Stimulated activated effector memory CD8-positive, alpha-beta T cell treated with anti-CD3 and anti-CD28 coated beads, Interleukin-12 subunit alpha, Interleukin-12 subunit beta, amount 100 ng/mL, for 72 hours (primary cell): Measurements from ENCODE around the gene COPG1.
A peak's percentile ranks its signal among the peaks of the same experiment; 100 is the strongest.
"Not testable (repeated sequence)": the region's sequence is repeated elsewhere in the genome, so short reads cannot be mapped to it uniquely, and the experiment has no call there.

ENCODE experiments used
- ATAC-seq: fragments of 150-1000 bp; cut with Tn5 transposase; 2 replicates; pipeline ENCODE4 v1.10.0; 2021
- DNase-seq, 2 donors: peaks; one replicate each; pipeline ENCODE4 v3.0.0; 2021 to 2022; ENCODE audit warnings: low spot score in 2 of 2
- H3K27ac Mint-ChIP-seq: one replicate; pipeline ENCODE4 v1.8.0; 2022; ENCODE audit warnings: mild to moderate bottlenecking, mixed read lengths
- H3K36me3 Mint-ChIP-seq: one replicate; pipeline ENCODE4 v1.8.0; 2022; ENCODE audit warnings: mild to moderate bottlenecking, mixed read lengths
- H3K4me1 Mint-ChIP-seq: one replicate; pipeline ENCODE4 v1.8.0; 2022; ENCODE audit warnings: mixed read lengths
- H3K4me3 Mint-ChIP-seq: one replicate; pipeline ENCODE4 v1.8.0; 2022; ENCODE audit warnings: mild to moderate bottlenecking, mixed read lengths
- H3K9me3 Mint-ChIP-seq: one replicate; pipeline ENCODE4 v1.8.0; 2022; ENCODE audit warnings: mixed read lengths

Gene COPG1

DNA sequence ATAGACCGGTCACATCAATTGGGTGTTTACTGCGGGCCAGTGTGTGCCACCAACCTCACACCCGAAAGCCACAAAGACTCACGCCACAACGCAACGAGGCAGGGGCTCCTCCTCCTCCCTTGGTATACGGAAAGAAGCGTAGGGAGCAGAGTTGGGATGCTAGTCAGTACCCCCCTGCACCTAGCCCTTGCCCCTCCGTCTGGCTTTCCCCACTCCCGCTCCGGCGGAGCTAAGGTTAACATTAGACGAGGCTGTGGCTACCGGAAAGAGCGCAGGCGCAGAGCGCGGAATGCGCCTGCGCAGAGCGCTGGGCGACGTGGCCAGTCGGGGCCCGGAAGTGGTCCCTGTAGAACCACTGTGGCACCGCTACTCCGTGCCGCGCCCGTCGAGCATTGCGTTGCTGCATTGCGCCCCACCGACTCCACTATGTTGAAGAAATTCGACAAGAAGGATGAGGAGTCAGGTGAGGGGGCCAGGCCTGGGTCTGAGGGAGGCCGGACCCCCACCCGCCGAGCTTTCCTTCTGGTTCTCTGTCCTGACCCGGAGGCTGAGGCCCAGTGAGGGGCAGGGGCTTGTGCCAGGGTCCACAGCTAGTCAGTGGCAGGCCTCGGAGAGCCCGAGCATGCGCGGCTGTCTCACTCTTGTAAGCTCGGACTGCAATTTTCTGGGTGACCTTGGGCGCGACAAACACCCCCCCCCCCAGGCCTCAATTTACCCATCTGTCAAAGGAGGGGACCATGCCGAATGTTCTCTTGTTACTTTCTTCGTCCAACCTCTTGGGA is at the start of gene COPG1:
Gene COPG1 (plus strand): TSS at position 323 of the 782 bp plus-strand sequence. CDS start 104 bp downstream, at position 427.
- DNase-seq (peak; percentile 89 to 95), ATAC-seq (peak; percentile 91)
- peaks cover 45% of the 10 kb centered on the region for H3K4me1 Mint-ChIP-seq
- H3K9me3 Mint-ChIP-seq: no peaks in the 10 kb centered on the region
- H3K27ac Mint-ChIP-seq: peak within 1 kb of the TSS; percentile 99
- peaks cover 57% of the 10 kb centered on the region for H3K36me3 Mint-ChIP-seq
- H3K4me3 Mint-ChIP-seq: peak within 1 kb of the TSS; percentile 87

- Mint-ChIP-seq H3K36me3 (no peaks in the 10 kb centered on the region), H3K9me3 (no peaks in the 10 kb centered on the region), H3K4me3 (no peak overlapping the region), H3K4me1 (no peaks in the 10 kb centered on the region), H3K27ac (no peak overlapping the region)
- no peak for ATAC-seq
- no peak for DNase-seq
Observed at GRCh38 chr3:129204473-129204872, 44.9 kb upstream of the COPG1 start.

DNA sequence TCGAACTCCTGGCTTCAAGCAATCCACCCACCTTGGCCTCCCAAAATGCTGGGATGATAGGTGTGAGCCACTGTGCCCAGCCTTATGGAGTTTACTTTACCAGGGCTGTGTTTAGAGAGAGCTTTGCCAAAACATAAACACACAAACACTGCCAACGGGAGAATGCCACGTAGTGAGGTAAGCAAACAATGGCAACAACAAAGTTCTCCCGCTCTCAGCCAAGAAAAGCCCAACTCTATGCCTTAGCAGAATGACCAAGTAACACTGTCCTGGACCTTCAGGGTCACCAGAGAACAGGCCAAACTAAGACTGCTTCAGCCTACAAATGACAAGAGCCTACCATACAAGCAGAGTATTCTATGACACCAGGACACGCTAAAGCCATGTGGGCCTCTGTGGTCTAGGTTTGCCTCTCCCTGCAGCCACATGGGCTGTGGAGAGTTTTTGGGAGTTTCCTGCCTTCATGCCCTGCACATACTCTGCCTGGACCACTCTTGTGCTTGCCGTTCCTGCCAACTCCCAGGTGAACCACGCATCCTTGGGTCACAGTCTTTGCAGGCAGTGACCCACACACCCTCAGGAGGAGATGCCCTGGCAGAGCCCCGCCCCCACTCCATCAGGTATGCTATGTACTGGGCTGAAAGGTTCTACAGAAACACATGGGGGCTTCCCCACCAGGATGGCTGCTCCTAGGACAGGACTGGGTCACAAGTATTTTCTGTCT is 44.1 kb upstream of the COPG1 start:
- H3K4me1 Mint-ChIP-seq: no peaks in the 10 kb centered on the region
- peak; percentile 31 for ATAC-seq
- no peaks in the 10 kb centered on the region for H3K36me3 Mint-ChIP-seq
- no peak overlapping the region for H3K27ac Mint-ChIP-seq
- no peak overlapping the region for H3K4me3 Mint-ChIP-seq
- no peaks in the 10 kb centered on the region for H3K9me3 Mint-ChIP-seq
- no peak for DNase-seq

DNA sequence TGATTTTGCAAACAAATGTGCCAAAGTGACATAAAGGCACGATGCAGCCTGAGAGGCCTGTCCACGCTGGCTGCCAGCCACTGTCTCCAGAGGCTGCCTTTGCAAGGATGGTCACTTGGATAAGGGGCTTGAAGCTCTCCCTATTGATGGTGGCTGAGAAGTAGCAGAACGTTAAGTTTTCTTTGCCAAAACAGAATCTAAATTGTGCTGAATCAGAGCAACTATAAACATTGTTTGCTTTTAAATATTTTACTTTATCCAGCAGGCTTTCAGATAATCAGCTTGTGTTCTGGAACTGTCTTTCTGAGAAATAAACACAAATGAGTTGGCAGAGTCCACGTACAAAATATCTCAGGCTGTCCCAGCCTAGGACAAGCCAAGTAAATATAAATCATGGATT is 41.9 kb upstream of the COPG1 start:
- ATAC-seq: no peak
- no peak for DNase-seq
- Mint-ChIP-seq H3K9me3 (no peaks in the 10 kb centered on the region), H3K36me3 (no peaks in the 10 kb centered on the region), H3K4me1 (no peaks in the 10 kb centered on the region), H3K4me3 (no peak overlapping the region), H3K27ac (no peak overlapping the region)

GRCh38 chr3:129211345-129211744 is 38.1 kb upstream of the COPG1 start:
- H3K4me3 Mint-ChIP-seq: no peak overlapping the region
- DNase-seq (no peak), ATAC-seq (no peak)
- H3K9me3 Mint-ChIP-seq: no peaks in the 10 kb centered on the region
- no peaks in the 10 kb centered on the region for H3K4me1 Mint-ChIP-seq
- no peak overlapping the region for H3K27ac Mint-ChIP-seq
- no peaks in the 10 kb centered on the region for H3K36me3 Mint-ChIP-seq

DNA sequence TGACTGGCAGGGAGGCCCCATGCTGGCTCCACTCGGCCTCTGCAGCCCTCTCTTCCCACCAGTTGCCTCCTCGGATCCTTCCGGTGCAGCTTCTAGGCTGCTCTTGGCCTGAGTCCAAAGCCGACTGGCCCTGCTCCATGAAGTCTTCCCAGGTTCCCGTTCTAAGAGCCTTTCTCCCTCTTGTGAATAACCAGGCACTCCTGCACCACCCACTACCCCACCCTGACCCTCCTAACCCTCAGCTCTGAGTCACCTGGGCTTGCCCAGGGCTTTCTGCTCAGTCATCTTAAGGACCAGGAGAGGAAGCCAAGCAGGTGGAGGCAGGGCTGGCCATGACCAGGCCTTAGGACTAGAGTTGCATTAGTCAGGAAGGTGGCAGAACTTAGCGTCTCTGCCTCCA is 37.6 kb upstream of the COPG1 start:
- H3K4me1 Mint-ChIP-seq: no peaks in the 10 kb centered on the region
- ATAC-seq (peak; percentile 54), DNase-seq (no peak)
- H3K27ac Mint-ChIP-seq: no peak overlapping the region
- H3K4me3 Mint-ChIP-seq: no peak overlapping the region
- H3K36me3 Mint-ChIP-seq: no peaks in the 10 kb centered on the region
- no peaks in the 10 kb centered on the region for H3K9me3 Mint-ChIP-seq

DNA sequence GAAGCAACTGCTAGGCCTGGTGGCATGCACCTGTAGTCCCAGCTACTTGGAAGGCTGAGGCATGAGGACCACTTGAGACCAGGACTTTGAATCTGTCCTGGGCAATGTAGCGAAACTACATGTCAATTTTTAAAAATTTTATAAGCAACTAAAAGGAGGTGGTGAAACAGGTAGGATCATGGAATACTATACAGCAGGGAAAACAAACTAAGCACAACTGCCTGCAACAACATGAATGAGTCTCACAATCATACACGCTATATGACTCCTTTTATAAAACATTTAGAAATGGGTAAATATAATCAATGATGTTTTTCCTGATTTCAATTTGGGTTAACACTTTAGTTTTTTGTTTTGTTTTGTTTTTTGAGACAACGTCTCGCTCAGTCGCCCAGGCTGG is 36.2 kb upstream of the COPG1 start:
- ATAC-seq: no peak
- Mint-ChIP-seq H3K36me3 (no peaks in the 10 kb centered on the region), H3K9me3 (no peaks in the 10 kb centered on the region)

GRCh38 chr3:129218742-129219141 is 30.7 kb upstream of the COPG1 start:
- DNase-seq: no peak
- ATAC-seq: no peak
- Mint-ChIP-seq H3K9me3 (no peaks in the 10 kb centered on the region), H3K4me1 (no peaks in the 10 kb centered on the region), H3K4me3 (no peak overlapping the region), H3K27ac (no peak overlapping the region), H3K36me3 (no peaks in the 10 kb centered on the region)

More for the DNA sequence above, 36.2 kb upstream of the COPG1 start:
- Mint-ChIP-seq H3K4me3 (no peak overlapping the region), H3K27ac (no peak overlapping the region), H3K4me1 (no peaks in the 10 kb centered on the region)
- DNase-seq: no peak

DNA sequence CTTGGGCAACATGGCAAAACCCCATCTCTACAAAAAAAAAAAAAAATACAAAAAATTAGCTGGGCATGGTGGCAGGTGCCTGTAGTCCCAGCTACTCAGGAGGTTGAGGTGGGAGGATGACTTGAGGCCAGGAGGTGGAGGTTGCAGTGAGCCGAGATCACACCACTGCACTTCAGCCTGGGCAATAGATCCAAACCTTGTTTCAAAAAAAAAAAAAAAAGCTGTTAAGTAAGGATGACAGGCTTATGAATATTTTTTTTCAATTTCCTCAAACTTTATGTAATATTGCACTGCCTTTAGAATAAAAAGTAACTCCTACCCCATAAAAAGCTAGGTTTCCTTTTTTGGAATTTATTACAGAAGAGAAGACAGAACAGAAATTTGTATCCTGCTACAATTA is 25.0 kb upstream of the COPG1 start:
- not testable (repeated sequence) for DNase-seq, H3K9me3 Mint-ChIP-seq, ATAC-seq, H3K27ac Mint-ChIP-seq, H3K4me1 Mint-ChIP-seq, H3K4me3 Mint-ChIP-seq, H3K36me3 Mint-ChIP-seq

- DNase-seq (peak in 1 of 2 donors; percentile 53), ATAC-seq (peak; percentile 64)
- Mint-ChIP-seq H3K36me3 (no peaks in the 10 kb centered on the region), H3K4me1 (peaks cover 5% of the 10 kb centered on the region), H3K4me3 (no peak overlapping the region), H3K9me3 (no peaks in the 10 kb centered on the region), H3K27ac (peak overlapping the region; percentile 56)
Observed at GRCh38 chr3:129224984-129225393, 24.4 kb upstream of the COPG1 start.

DNA sequence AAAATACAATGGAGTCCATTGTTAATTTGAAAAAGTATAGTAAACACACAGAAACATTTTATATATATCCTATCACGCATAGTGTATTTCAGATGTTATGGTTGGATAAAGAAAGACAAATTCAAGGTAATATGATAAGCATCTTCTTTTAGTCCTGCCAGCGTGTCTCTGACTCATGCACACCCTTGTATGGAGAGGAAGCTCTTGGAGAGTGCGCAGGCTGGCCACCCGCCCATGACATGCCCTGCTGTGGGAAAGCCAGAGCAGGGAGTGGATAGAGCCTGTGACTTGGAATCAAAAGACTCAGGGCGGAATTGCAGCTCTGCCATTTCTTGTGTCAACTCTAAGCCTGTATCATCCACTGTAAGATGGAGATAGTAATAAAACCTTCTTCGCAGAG is 23.0 kb upstream of the COPG1 start:
- Mint-ChIP-seq H3K36me3 (no peaks in the 10 kb centered on the region), H3K9me3 (no peaks in the 10 kb centered on the region), H3K4me1 (peaks cover 5% of the 10 kb centered on the region), H3K27ac (no peak overlapping the region), H3K4me3 (no peak overlapping the region)
- ATAC-seq (no peak), DNase-seq (no peak)

- Mint-ChIP-seq H3K4me1 (peaks cover 12% of the 10 kb centered on the region), H3K9me3 (no peaks in the 10 kb centered on the region), H3K36me3 (no peaks in the 10 kb centered on the region), H3K4me3 (no peak overlapping the region), H3K27ac (no peak overlapping the region)
- DNase-seq (no peak), ATAC-seq (no peak)
Observed at GRCh38 chr3:129228891-129229585, 20.4 kb upstream of the COPG1 start.

- peaks cover 7% of the 10 kb centered on the region for H3K4me1 Mint-ChIP-seq
- H3K36me3 Mint-ChIP-seq: no peaks in the 10 kb centered on the region
- H3K4me3 Mint-ChIP-seq: no peak overlapping the region
- H3K27ac Mint-ChIP-seq: peak overlapping the region; percentile 67
- ATAC-seq (peak; percentile 98), DNase-seq (no peak)
- H3K9me3 Mint-ChIP-seq: no peaks in the 10 kb centered on the region
Observed at GRCh38 chr3:129230311-129231019, 18.9 kb upstream of the COPG1 start.

DNA sequence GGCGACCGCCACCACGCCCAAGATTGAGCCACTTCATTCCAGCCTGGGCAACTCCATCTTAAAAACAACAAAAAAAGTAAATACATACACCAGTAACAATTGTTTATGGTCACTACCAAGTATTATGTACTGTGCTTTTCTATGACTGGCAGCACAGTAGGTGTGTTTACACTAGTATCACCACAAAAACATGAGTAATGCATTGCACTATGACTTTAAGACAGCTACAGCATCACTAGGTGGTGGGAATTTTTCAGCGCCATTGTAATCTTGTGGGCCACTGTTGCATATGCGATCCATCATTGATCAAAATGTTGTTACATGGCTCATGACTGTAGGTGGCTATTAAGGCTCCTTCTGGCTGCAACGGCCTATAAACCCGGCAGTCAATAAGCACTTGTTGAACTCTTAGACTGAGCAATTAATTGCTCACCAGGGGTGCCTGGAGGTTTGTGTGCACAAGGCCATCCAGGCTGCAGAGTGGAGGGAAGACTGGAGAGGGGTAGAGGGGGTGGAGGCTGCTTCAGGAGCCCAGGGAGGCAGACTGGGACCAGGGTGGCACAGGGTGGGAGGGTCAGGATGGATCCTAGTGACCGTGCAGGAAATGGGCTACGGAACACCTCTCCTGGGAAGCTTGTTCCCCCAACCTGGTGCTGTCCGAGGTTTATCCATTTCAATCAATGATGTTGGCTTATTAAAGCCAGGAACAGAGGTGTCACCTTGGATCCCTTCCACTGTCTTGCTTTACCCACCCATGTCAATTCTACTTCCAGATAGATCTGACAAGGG is 17.9 kb upstream of the COPG1 start:
- H3K36me3 Mint-ChIP-seq: no peaks in the 10 kb centered on the region
- no peak overlapping the region for H3K27ac Mint-ChIP-seq
- H3K4me1 Mint-ChIP-seq: peaks cover 7% of the 10 kb centered on the region
- DNase-seq (no peak), ATAC-seq (peak; percentile 47)
- no peaks in the 10 kb centered on the region for H3K9me3 Mint-ChIP-seq
- H3K4me3 Mint-ChIP-seq: no peak overlapping the region
